ENCODE measurements around the gene MAPK4.

GRCh38 chr18:50562686-50563085, 2.8 kb downstream of the MAPK4 start:
- TF ChIP-seq CTCF (IDR thresholded peaks at IDR 0.05; ENCODE audit: borderline replicate concordance, extremely low read depth, low read length, poor library complexity, severe bottlenecking) (no peak), EZH2 (IDR thresholded peaks at IDR 0.05; ENCODE audit: borderline replicate concordance, low read depth, low read length, severe bottlenecking) (no peak)

Data from DND-41 (cell line).